Measurements from ENCODE around the gene TMEM86A.
"Not testable (repeated sequence)": the region's sequence is repeated elsewhere in the genome, so short reads cannot be mapped to it uniquely, and the experiment has no call there.

GRCh38 chr11:18691467-18692140 lies 7.0 kb upstream of the TMEM86A start:
- not testable (repeated sequence) for TF ChIP-seq JUN (IDR thresholded peaks at IDR 0.05; ENCODE audit: borderline replicate concordance, insufficient read depth, insufficient read length, low read depth); POLR2A (IDR thresholded peaks at IDR 0.05; ENCODE audit: low read depth, low read length); CTCF (IDR thresholded peaks at IDR 0.05; ENCODE audit: extremely low read depth in 1 of 2, insufficient read depth in 1 of 2, low read depth in 1 of 2, low read length in 2 of 2); GATA2 (IDR thresholded peaks at IDR 0.05; ENCODE audit: insufficient read depth, insufficient read length, low read depth, low read length); POLR2AphosphoS5 (IDR thresholded peaks at IDR 0.05; ENCODE audit: insufficient read depth, low read depth, low read length)

Measured in endothelial cell of umbilical vein (primary cell).